Spinal cord (tissue), 10 donors: ENCODE results near the gene PPP1R3F. TPM values are rescaled to one million over a fixed set of nuclear protein-coding genes. Genes with fewer than 3 reads are reported as not detected.

ENCODE experiments used
- DNase-seq, 6 donors: peaks; one replicate each; pipeline versions ENCODE4 v3.0.0 to v3.0.0-alpha.2; 2013 to 2015; ENCODE audit warnings: low spot score in 6 of 6, low read depth in 4 of 6
- H3K27ac ChIP-seq: one replicate; pipeline ENCODE4 v1.5.1; 2013; ENCODE audit warnings: low read depth, low read length, control low read depth
- H3K27me3 ChIP-seq: one replicate; pipeline ENCODE4 v1.6.1; 2013; ENCODE audit warnings: low read length; ENCODE audit not compliant: control insufficient read depth, insufficient read depth
- H3K36me3 ChIP-seq: one replicate; pipeline ENCODE4 v1.6.1; 2013; ENCODE audit warnings: low read length; ENCODE audit not compliant: control insufficient read depth, insufficient read depth
- H3K4me1 ChIP-seq: one replicate; pipeline ENCODE4 v1.6.1; 2013; ENCODE audit warnings: low read length; ENCODE audit not compliant: control insufficient read depth, insufficient read depth
- H3K4me3 ChIP-seq: one replicate; pipeline ENCODE4 v1.5.1; 2013; ENCODE audit warnings: low read depth, low read length, control low read depth
- H3K9me3 ChIP-seq: one replicate; pipeline ENCODE4 v1.6.1; 2013; ENCODE audit warnings: low read length; ENCODE audit not compliant: control insufficient read depth, insufficient read depth
- WGBS: methylation state at CpG from one replicate; pipeline ENCODE4 v1.1.5; 2013; ENCODE audit warnings: missing lambda C conversion rate; ENCODE audit not compliant: insufficient coverage; 5-methylcytosine and 5-hydroxymethylcytosine counted together
- polyA plus RNA-seq, 2 donors: library from polyadenylated mRNA; unstranded; fragments of 120-200 nt; gene quantifications; one replicate each; pipeline ENCODE4 v1.2.1, GENCODE V29; 2013; ENCODE audit not compliant: insufficient read length in 2 of 2
- total RNA-seq, 2 donors: library from RNA; depleted of rRNA in 1 of 2; stranded (reverse); fragments of 120-200 nt in 1 of 2; fragments of >200 nt in 1 of 2; gene quantifications; one replicate each; pipeline versions ENCODE4 v1.2.3 to v1.2.4, GENCODE V29; 2013 to 2014
- donor health status: healthy.

PPP1R3F gene
- total and polyA plus RNA-seq, 4 donors = 13.3 to 25.1 (median 18.8) TPM

GRCh38 chrX:49270249-49270921, 792 bp downstream of the PPP1R3F start:
- DNase-seq = no peak
- 65% methylated on average over 66 of the region's 66 CpGs for WGBS
- Histone ChIP-seq H3K4me3 (peak overlapping the region; percentile 51), H3K9me3 (no peaks in the 10 kb centered on the region), H3K27me3 (no peaks in the 10 kb centered on the region), H3K27ac (peak overlapping the region; percentile 61), H3K36me3 (peaks cover 11% of the 10 kb centered on the region), H3K4me1 (peaks cover 15% of the 10 kb centered on the region)

- Histone ChIP-seq H3K9me3 (no peaks in the 10 kb centered on the region), H3K4me1 (peaks cover 15% of the 10 kb centered on the region), H3K4me3 (no peak overlapping the region), H3K36me3 (peaks cover 11% of the 10 kb centered on the region), H3K27me3 (no peaks in the 10 kb centered on the region), H3K27ac (no peak overlapping the region)
- WGBS = 63% methylated on average over 1 of the region's 2 CpGs
- DNase-seq = no peak
Measured at GRCh38 chrX:49271341-49271740, 1.7 kb downstream of the PPP1R3F start.

GRCh38 chrX:49272421-49272820, 2.8 kb downstream of the PPP1R3F start:
- no CpG with 5 or more reads among the region's 6 CpGs for WGBS
- no peak overlapping the region for H3K4me3 ChIP-seq
- H3K27ac ChIP-seq = no peak overlapping the region
- H3K9me3 ChIP-seq = no peaks in the 10 kb centered on the region
- H3K4me1 ChIP-seq = peaks cover 19% of the 10 kb centered on the region
- DNase-seq = no peak
- peaks cover 11% of the 10 kb centered on the region for H3K36me3 ChIP-seq
- H3K27me3 ChIP-seq = no peaks in the 10 kb centered on the region

GRCh38 chrX:49273181-49273727, 3.7 kb downstream of the PPP1R3F start:
- Histone ChIP-seq H3K36me3 (peaks cover 11% of the 10 kb centered on the region), H3K27me3 (no peaks in the 10 kb centered on the region), H3K4me3 (no peak overlapping the region), H3K4me1 (peaks cover 19% of the 10 kb centered on the region), H3K27ac (no peak overlapping the region), H3K9me3 (no peaks in the 10 kb centered on the region)
- DNase-seq = no peak
- 85% methylated on average over 3 of the region's 8 CpGs for WGBS

DNA sequence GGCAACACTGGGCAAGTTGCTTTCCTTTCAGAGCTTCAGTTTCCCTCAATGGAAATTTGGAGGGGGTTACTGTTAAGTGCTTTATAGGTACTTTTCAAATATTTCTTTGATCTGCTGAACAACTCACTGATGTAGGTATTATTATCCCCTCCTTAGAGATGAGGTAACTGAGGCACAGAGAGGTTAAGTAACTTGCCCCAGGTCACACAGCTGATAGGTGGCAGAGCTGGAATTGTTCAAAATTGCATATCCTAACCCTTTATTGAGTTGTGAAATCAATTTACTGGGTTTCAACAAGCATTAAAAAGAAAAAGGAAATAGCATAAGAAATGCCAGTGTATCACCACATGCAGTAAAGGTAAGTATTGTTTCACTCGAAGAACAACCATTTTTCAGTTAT, 6.6 kb downstream of the PPP1R3F start:
- WGBS = no CpG with 5 or more reads among the region's 1 CpG
- no peaks in the 10 kb centered on the region for H3K27me3 ChIP-seq

DNA sequence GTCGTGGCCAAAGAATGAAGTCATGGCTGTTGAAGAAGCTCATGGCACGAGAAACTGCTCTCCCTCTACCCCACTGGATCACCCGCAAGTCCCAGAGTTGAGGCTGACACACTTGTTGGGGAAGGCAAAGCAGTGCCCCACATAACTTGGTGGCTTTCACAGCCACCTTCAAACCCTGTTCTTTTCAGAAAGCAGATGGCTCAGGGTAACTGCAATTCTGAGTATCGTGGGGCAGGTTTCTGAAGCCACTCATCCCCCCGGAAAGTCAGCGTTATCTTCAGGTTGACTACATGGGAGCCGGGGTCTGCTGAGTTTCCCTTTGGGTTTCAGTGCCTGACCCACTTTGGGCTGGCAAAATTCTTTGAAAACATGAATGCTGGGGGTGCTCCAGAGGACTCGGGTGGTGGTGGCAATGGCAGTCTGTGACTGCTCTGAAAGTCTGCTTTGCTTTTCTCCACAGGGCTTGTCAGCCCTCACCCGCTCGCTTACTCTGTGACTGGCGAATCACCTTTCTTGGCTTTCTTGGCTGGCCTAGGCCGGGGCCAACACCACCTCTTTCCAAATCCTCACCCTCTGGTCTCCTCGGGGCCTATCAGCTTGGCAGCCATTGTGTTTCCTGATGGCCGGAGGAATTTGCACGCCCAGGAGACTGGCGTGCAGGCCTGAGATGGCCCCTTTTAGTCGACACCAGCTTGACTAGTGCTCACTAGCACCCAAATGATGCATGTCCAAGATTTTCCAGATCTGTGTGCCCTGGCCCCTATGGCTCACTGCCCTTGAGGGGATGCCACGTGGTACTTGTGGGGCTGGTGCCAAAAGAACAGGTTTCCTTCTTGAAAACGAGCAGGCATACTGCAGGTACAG, 7.3 kb downstream of the PPP1R3F start:
- peaks cover 9% of the 10 kb centered on the region for H3K36me3 ChIP-seq
- no peak for DNase-seq
- no peaks in the 10 kb centered on the region for H3K9me3 ChIP-seq
- H3K4me3 ChIP-seq = no peak overlapping the region
- 74% methylated on average over 18 of the region's 19 CpGs for WGBS
- no peaks in the 10 kb centered on the region for H3K27me3 ChIP-seq
- H3K4me1 ChIP-seq = peaks cover 11% of the 10 kb centered on the region
- no peak overlapping the region for H3K27ac ChIP-seq

More for the DNA sequence above, 6.6 kb downstream of the PPP1R3F start:
- H3K36me3 ChIP-seq = peaks cover 7% of the 10 kb centered on the region
- no peak for DNase-seq
- H3K4me3 ChIP-seq = no peak overlapping the region
- peaks cover 12% of the 10 kb centered on the region for H3K4me1 ChIP-seq
- H3K9me3 ChIP-seq = no peaks in the 10 kb centered on the region
- no peak overlapping the region for H3K27ac ChIP-seq

- Histone ChIP-seq H3K9me3 (no peaks in the 10 kb centered on the region), H3K4me3 (no peak overlapping the region), H3K27me3 (no peaks in the 10 kb centered on the region), H3K36me3 (peaks cover 9% of the 10 kb centered on the region), H3K27ac (no peak overlapping the region), H3K4me1 (peaks cover 5% of the 10 kb centered on the region)
- DNase-seq = no peak
- WGBS = 67% methylated on average over 1 of the region's 3 CpGs
Measured at GRCh38 chrX:49277535-49277830, 7.9 kb downstream of the PPP1R3F start.

DNA sequence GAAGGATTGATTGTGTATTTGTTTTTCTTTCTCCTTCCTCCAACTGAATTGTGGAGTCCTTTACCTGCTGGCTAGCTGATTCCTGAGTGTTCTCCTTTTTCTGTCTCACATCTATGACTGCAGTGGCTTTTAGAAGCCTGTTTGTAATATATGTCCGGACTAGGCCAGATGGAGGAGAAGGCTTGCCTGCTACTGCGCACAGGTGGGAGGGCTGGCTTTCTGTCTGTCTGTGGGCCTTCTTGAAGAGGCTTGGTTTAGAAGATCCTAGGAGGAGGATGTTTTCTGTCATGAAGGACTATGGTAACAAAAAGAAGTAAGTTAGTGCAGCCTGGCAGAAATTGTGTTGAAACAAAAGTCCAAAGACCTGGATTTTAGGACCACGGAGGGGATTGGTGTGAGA, 8.5 kb downstream of the PPP1R3F start:
- H3K27ac ChIP-seq = no peak overlapping the region
- DNase-seq = no peak

GRCh38 chrX:49282647-49283011, 13.0 kb downstream of the PPP1R3F start:
- H3K36me3 ChIP-seq = peaks cover 17% of the 10 kb centered on the region
- no peak overlapping the region for H3K27ac ChIP-seq
- no peak overlapping the region for H3K4me3 ChIP-seq
- no peaks in the 10 kb centered on the region for H3K9me3 ChIP-seq
- peak in 2 of 6 donors; percentile 33 to 44 for DNase-seq
- H3K4me1 ChIP-seq = peaks cover 3% of the 10 kb centered on the region
- no peaks in the 10 kb centered on the region for H3K27me3 ChIP-seq
- 30% methylated on average over 10 of the region's 11 CpGs for WGBS

More for the DNA sequence above, 8.5 kb downstream of the PPP1R3F start:
- Histone ChIP-seq H3K9me3 (no peaks in the 10 kb centered on the region), H3K4me3 (no peak overlapping the region), H3K4me1 (peaks cover 7% of the 10 kb centered on the region), H3K36me3 (peaks cover 9% of the 10 kb centered on the region), H3K27me3 (no peaks in the 10 kb centered on the region)
- WGBS = 82% methylated on average over 3 of the region's 3 CpGs
